GM19193 (cell line): ENCODE results near the gene SSR3.

ENCODE experiments used
- POLR2A ChIP-seq: IDR thresholded peaks from 4 replicates; pipeline ENCODE4 v1.6.1; 2011; ENCODE audit not compliant: insufficient read depth, insufficient read length; ENCODE audit errors: extremely low read depth

SSR3 gene

DNA sequence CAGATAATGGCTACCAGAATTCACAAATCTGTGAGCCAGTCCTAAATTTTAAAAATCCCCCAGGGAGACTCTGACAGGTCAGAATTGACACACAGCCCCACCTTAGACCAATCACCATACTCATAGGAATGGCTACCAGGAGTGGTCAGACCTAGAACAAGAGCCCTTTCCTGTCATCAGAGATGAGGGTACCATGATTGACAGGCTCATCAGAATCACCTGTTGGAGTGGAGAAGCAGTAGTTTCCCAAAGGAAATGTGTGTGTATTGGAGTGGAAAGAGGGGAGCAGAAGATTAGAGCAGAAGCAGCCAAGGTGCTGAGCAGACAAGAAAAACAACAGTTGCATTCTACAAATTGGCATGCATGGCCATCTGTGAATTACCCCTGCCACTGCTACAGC lies 27.0 kb upstream of the SSR3 start:
- no peak for TF ChIP-seq POLR2A

DNA sequence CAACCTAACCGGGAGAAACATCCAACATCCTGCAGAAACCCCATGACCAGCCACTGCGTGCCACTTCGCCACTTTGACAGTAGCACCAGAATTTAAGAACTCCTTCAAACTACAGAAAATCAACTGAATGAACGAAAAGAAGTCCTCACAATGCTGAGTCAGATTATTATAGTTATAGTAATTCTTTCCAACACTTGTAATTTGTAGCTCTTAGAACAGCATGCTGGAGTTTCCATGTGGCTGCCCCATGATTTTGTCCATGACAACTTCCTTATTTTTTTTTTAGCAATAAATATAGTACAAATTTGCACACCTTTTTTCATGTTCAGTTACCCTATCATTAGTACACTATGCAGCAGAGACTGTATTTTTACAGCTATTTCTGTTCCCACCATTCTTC lies 26.1 kb upstream of the SSR3 start:
- TF ChIP-seq POLR2A, result no peak

DNA sequence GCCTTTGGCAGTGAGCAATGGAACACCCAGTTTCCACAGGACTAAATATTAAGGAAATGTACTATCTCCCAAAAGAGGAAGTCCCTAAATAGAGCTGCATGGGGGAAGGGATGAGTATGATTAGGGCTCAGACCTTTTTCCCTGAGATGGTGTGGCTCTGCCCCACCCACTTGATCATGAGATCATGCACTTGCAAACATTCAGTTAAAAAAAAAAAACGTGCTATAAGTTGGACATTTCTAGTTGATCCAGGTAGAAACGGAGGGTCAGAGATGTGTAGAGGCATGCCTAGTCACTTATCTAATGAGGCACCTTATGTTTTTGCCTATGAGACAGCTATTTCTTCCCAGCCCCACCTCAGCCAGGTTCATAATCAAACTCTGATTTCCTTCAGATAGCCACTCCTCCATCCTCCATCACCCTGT lies 24.5 kb upstream of the SSR3 start:
- TF ChIP-seq POLR2A, result no peak

DNA sequence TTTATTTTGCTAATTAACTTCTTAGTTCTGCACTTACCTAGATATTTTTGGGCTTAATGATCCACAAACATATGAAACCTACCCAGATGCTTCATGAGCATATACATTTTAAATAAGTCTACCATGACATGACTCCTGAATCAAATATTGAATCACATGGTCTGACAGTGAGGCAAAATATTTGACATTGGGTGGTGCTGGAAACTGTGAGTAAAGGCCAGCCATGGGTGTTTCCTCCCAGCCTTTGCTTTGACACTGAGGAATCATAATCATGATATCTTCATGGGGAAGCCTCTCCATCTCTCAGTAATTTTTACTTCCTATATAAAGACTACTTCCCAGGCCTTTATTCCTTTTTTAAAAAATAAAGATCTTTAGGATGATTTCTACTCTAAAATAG lies 22.8 kb upstream of the SSR3 start:
- no peak for TF ChIP-seq POLR2A

DNA sequence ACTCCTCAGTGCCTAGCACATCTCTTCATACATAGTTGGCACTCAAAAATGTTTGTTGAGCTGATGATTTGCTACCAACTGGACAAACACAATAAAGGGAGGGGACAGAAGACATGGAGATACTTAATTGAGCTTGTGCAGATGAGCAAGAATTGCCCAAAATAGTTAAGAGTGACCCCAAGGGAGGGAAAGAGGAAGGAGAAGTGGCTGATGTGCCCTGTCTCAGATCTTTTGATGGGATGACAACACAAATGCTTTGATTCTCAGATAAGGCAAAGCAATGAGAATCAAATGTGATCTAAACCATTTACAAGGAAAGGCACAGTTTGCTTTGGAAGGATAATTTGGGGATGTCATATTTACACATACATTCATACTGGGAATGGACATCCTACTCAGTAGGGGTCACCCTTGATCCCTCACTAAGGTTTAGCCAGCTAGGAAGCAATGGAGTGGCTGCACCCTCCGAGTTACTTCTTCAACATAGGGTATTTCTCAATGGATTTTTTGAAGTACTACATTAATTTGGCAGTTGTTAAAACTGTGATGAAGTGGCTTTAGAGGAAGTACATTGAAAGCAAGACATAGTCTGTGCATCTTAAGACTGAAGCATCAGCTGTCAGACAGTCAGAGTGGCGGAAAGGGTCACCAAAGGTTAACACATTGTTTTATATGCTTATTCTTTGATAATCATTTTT lies 21.9 kb upstream of the SSR3 start:
- TF ChIP-seq POLR2A, result no peak

DNA sequence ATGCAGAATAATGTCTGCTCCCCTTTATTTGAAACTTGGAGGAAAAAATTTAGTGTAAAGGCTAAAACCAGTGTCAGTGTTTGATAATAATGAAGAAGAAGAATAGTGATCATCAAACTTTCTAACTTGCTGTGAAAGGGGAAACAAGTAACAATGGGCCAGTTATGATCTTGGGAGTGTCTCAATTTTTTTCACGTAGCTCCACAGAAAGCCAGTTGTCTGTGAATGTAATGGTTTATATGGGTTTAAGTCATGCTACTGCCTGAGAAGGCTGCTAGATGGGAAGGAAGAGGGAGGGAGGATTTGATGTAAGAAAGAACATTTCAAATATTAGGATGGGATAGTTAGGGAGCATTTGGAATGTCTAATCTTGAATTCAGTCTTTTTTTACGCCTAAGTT lies 21.1 kb upstream of the SSR3 start:
- no peak for TF ChIP-seq POLR2A

DNA sequence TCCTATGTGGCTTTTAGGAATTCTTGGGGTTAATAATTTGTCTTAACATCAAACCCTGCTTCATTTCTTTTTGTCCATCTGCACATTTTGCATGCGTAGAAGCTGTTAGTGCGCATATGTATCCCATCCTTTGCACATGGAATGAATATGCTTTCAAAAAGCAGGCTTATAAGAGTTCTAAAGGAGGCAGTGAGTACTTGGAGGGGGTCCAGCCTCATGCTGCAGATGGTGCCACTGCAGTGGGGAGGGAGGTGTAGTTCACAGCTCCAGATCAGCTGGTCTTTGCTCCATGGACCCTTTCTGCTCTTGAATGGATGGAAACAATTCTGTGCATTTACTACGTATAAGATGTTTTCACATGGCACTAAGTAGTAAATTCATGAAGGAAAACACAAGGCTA lies 20.7 kb upstream of the SSR3 start:
- TF ChIP-seq POLR2A, result no peak

DNA sequence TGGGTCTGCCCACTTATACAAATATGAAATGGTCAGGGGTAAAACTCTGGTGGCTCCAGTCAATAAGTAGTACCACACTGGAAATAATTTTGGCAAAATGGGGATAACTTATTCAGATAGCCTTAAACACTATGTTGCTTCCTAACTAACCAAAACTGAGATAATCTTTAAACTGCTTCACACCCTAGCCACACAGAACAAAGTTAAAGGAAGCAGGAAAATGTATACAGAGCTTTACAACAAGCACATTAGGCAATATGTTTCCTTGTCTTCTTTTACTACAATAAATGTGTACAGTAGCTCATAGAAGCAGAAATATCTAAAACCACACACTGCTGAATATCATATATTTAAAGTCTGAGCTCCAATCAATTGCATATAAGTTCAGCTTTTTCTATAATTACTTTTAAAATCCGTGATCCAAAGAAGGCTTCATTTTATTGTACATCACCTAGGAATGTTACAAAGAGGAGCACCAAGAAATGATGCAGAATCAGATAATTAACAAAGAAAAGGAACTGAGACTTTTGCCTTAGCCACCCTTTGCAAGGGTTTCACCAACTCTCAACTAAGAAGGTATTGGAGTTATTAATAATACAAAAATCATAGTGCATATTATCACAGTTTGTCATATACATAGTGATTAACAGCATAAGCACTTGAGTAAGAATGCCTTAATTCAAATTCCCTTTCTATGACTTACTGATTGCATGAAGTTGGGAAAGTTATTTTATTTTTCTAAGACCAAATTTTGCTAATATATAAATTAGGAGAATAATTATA lies 9.2 kb upstream of the SSR3 start:
- TF ChIP-seq POLR2A, result no peak

DNA sequence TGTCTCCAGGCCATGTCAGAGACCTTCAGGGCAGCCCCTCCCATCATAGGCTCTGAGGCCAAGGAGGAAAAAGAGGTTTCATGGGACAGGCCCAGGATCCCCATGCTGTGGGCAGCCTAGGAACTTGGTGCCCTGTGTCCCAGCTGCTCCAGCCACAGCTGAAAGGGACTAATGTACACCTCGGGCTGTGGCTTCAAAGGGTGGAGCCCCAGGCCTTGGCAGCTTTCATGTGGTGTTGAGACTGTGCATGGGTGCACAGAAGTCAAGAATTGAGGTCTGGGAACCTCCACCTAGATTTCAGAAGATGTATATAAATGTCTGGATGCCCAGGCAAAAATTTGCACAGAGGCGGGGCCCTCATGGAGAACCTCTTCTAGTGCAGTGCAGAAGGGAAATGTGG lies 6.6 kb upstream of the SSR3 start:
- TF ChIP-seq POLR2A, result no peak

DNA sequence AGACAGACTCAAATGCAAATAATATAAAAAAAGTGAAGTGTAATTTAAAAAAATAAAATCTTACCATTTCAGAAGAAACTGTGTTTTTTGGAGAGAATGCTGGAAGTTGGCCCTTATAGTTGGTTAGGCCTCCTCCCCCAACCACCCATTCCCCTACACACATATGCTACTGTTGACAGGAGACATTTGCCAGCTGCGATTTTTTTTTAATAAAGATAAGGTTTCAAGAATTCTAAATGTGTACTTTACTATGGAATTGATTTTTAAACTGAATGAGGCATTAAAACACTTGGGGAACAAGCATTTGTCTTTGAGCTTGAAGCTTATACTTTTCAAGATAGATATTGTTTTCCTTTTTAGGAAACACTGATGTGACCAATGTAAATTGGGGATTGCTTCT lies 4.4 kb upstream of the SSR3 start:
- TF ChIP-seq POLR2A, result no peak

DNA sequence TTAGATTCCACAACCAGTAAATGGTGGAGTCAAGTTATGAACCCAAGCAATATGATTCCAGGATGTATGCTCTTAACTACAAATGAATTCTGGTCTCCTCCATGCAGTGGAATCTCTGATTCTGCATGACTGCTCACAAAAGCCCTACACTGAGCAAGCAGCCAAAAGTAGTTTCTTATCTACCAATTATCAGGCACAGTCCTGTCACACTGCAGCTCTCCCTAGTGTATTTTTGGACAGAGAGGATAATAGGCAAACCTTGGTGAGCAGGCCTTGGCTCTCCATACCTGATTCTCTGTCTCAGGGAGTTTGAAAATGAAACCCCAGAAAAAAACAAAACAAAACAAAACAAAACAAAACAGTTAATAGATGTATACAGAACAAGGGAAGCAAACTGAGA lies 3.5 kb upstream of the SSR3 start:
- TF ChIP-seq POLR2A, result no peak

DNA sequence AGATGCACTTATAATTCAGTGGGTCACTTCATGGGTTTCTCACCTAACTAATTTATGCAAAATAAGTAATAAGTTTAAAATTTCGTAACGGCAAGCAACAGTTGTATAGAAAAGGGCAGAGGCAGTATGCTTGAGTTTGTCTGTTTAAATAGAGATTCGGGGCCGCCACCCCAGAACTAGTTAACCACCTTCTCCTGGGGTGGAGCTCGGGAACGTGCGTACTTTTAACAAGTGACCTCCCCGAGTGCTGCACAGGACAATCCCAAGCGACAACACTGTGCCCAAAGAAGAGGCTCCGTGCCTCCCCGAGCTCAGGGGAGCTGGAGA lies 439 bp downstream of the SSR3 start:
- TF ChIP-seq POLR2A, result no peak

DNA sequence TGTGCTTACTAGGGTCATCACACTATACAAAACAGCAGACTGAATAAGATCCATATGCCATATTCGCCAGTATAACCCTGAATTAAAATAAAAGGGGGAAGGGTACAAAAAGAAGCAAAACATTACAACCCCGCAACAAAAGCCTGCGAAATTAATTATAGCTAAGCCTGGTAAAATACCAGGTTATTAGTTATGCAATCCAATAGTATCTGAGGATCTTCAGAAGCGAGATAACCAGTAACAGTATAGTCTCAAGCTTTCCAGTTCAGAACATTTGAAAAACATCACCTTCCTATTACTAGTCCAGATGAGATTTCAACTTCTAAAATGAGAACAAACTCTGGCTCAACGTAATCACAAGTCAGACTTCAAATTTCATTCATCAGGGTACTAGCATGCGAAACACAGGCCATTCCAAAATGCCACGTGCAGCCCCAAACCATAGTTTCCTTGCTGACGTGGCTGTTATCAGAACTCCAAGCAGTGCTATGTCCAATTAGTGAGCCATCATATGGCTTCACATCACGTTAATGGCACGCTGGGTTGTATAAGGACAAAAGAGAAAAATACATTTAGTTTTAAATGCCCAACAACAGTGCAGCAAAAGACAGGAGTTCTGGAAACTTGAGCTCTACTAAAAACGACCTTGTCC lies 1.1 kb downstream of the SSR3 start:
- TF ChIP-seq POLR2A, result no peak

DNA sequence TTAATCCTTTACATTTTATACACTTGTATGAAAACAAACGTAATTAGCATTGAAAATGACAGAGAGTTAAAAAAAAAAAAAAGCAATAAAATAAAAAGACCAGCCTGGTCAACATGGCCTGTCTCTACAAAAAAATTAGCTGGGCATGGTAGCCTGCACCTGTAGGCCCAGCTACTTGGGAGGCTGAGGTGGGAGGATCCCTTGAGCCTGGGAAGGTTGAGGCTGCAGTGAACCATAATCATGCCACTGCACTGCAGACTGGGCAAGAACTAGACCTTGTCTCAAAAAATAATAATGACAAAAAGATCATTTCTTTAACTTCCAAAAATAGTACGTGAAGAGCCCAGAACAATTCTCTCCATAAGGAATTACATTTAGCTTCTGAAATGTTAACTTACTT lies 1.9 kb downstream of the SSR3 start:
- TF ChIP-seq POLR2A, result no peak

DNA sequence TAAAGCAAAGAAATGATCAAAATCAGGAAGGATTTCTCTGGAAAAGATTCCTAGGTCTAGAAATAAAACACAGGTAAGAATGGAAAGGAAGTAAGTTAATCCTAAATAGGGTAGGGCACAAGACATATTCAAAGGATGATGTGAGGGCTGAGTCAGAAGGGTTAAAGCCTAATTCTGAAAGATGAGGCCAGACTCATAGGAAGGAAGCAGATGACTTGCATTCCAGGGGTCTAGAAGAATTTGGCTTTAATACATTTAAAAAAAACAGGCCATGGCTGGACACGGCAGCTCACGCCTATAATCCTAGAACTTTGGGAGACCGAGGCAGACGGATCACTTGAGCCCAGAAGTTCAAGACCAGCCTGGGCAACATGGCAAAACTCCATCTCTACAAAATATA lies 3.2 kb downstream of the SSR3 start:
- no peak for TF ChIP-seq POLR2A

DNA sequence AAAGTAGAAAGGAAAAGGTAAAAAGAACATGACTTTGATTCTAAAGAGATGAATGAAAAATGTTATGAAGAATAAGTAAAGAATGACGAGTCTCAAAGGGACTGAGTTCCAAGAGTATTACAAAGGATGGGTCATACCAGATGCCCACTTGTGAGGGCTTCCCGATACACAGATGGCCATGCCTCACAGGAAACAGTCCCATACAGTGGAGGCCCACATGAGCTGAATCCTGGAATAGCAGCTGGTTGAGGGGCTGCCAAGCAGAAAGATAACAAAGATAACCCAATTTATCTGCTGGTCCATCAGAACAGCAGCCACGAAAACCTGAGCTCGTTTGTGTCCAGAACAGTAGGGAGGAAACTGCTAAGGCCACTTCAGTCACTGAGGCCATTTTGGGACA lies 3.7 kb downstream of the SSR3 start:
- no peak for TF ChIP-seq POLR2A
